Fibroblast of the aortic adventitia (primary cell): ENCODE results near the gene SDHAF3. TPM values are rescaled to one million over a fixed set of nuclear protein-coding genes. Genes with fewer than 3 reads are reported as not detected.
"Not testable (repeated sequence)": the region's sequence is repeated elsewhere in the genome, so short reads cannot be mapped to it uniquely, and the experiment has no call there.

ENCODE experiments used
- DNase-seq: peaks from one replicate; pipeline ENCODE4 v3.0.0-alpha.2; 2010; ENCODE audit warnings: low read depth
- H3K4me3 ChIP-seq: 2 replicates; pipeline ENCODE4 v1.5.1; 2011; ENCODE audit warnings: low read depth, mild to moderate bottlenecking, control low read depth, low read length, moderate library complexity
- CTCF ChIP-seq: IDR thresholded peaks from 2 replicates; pipeline ENCODE4 v1.5.1; 2011; ENCODE audit warnings: mild to moderate bottlenecking, low read length, control low read depth, inconsistent platforms; ENCODE audit not compliant: insufficient read depth
- total RNA-seq: library from RNA; depleted of rRNA; stranded (reverse); fragments of >200 nt; gene quantifications from 2 replicates; pipeline ENCODE4 v1.2.3, GENCODE V29; 2012; ENCODE audit warnings: low replicate concordance

The SDHAF3 gene
- total RNA-seq, 1 donor = 16.0 TPM

- H3K4me3 ChIP-seq = no peak overlapping the region
- no peak for TF ChIP-seq CTCF
- DNase-seq = no peak
Measured at GRCh38 chr7:97120713-97121457, 3.4 kb downstream of the SDHAF3 start.

DNA sequence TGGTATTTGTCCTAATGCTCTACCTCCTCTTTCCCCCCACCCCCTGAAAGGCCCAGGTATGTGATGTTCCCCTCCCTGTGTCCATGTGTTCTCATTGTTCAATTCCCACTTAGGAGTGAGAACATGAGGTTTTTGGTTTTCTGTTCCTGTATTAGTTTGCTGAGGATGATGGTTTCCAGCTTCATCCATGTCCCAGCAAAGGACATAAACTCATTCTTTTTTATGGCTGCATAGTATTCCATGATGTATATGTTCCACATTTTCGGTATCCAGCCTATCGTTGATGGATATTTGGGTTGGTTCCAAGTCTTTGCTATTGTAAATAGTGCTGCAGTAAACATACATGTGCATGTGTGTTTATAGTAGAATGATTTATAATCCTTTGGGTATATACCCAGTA lies 5.6 kb downstream of the SDHAF3 start:
- DNase-seq = not testable (repeated sequence)

DNA sequence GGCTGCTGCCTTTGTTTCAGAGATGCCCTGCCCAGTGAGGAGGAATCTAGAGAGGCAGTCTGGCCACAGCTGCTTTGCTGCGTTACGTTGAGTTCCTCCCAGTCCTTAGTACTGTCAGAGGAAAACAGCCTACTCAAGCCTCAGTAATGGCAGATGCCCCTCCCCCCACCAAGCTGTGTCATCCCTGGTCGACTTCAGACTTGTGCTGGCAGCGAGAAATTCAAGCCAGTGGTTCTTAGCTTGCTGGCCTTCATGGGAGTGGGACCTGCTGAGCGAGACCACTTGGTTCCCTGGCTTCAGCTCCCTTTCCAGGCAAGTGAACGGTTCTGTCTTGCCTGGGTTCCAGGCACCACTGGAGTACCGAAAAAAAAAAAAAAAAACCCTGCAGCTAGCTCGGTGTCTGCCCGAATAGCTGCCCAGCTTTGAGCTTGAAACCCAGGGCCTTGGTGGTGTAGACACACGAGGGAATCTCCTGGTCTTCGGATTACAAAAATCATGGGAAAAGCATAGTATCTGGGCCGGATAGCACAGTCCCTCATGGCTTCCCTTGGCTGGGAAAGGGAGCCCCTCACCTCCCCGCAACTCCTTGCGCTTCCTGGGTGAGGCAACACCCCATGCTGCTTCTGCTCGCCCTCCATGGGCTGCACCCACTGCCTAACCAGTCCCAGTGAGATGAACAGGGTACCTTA lies 9.1 kb downstream of the SDHAF3 start:
- H3K4me3 ChIP-seq = no peak overlapping the region
- TF ChIP-seq CTCF = no peak
- DNase-seq = no peak

More for the DNA sequence above, 5.6 kb downstream of the SDHAF3 start:
- not testable (repeated sequence) for H3K4me3 ChIP-seq

DNA sequence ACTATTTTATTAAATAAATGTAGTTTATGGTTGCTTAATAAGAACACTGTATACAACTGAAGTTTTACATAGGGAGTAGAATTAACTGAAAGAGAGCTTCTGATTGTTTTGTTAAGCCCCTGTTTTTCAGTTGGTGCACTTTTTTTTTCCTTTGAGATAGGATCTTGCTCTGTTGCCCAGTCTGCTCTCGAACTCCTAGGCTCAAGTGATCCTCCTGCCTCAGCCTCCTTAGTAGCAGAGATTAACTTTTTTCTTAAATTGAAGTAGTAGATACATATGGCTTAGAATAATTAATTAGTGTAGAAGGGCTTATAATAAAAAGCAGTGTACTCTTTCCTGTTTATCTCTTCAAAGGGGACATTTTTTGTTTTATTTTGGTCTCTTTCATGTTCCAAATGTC lies 11.2 kb downstream of the SDHAF3 start:
- TF ChIP-seq CTCF = no peak
- no peak overlapping the region for H3K4me3 ChIP-seq

DNA sequence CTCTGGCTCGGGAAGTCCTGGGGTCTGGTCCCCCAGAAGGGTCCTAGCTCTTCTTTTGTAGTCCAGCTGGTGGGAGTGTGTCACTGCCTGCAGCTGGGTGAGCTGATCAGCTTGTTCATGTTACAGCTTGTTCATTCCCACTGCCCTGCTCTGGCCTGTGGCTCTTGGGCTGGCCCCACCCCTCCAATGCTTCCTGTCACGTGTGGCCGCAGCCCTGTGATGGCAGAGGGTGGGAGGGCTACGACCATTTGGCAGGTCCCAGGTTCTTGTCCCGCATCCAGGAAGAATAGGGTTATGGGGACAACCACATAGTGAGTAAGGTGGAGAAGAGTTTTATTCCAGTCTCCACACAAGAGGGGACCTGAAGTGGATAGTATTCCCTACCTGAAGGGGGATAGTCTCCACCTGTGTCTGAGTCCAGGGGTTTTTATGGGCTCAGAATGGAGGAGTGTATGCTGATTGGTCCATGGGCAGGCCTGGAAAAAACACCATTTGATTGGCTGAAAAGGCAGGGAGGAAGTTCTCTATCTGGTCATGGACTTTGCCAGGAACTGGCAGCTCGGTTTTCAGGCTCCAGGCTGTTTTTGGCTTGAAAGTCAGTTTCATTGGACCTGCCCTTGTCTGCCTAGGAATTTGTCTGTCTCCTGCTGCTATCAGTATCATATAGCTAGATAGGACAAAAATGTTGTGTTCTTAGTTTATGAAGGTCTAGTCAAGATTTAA lies 13.1 kb downstream of the SDHAF3 start:
- TF ChIP-seq CTCF = no peak
- no peak for DNase-seq

More for the DNA sequence above, 11.2 kb downstream of the SDHAF3 start:
- no peak for DNase-seq

DNA sequence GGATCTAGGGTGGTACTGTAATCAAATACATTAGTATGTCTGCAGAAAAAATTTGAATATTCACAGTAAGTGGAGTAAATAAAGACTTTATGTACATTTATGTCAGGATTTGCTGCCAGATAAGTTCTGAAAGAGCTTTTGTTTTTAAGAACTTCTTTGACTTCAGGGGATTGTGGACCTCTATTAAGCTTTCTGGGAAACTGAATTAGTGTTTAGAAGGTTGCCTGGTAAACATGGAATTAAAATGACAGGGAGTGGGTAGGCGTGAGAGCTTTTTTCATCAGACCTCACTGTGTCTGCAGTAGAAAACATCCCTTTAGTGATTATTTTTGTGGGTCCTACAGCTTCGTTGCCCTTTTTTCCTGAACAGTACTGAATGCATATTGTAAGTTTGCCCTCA lies 15.7 kb downstream of the SDHAF3 start:
- TF ChIP-seq CTCF = no peak
- no peak for DNase-seq
- H3K4me3 ChIP-seq = no peak overlapping the region

More for the DNA sequence above, 13.1 kb downstream of the SDHAF3 start:
- H3K4me3 ChIP-seq = no peak overlapping the region

DNA sequence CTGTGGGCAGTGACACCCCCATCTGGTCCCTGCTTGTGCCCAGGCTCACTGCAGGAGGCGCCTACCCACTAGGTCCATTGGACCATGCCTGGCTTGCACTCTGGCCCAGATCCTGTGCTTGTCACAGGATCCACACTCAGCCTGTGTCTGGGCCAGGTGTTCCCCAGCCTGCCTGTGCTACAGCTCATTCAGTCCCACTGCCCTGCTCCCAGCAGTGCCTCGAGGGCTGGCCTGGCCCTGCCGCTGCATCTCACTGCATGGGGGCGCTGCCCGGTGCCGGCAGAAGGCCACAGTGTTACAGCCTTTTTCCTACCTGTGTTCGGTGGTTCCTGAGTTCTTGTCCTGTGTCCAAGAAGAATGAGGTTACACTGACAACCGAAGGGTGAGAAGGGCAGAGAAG lies 21.3 kb downstream of the SDHAF3 start:
- no peak for TF ChIP-seq CTCF
- no peak overlapping the region for H3K4me3 ChIP-seq
- no peak for DNase-seq
